Inferior parietal cortex (tissue), 1 donor: ENCODE data around the gene CACNB2.
"Not testable (repeated sequence)": the region's sequence is repeated elsewhere in the genome, so short reads cannot be mapped to it uniquely, and the experiment has no call there.

Experiments
- DNase-seq: peaks from one replicate; pipeline ENCODE4 v3.0.0-alpha.2; 2016; ENCODE audit errors: extremely low spot score

Gene CACNB2

DNA sequence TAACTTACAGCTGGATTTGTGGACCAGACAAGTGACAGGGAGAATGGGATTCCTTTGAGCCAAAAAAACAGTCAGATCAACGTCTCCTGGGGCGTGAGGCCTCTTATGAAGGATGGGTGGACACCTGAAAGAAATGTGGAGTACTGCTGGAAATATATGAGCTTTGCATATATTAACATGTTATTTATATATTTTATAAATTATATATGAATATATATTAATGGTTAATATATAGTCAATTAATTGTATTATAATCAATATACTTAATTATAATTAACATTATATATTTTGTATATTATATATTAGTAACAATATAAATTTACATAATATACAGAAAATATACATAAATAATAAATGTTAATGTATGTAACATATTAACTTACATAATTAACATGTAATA lies 57.5 kb downstream of the CACNB2 start:
- DNase-seq = no peak

- DNase-seq = no peak
Observed at GRCh38 chr10:18201877-18202276, 61.7 kb downstream of the CACNB2 start.

- peak; percentile 39 for DNase-seq
Observed at GRCh38 chr10:18202680-18203460, 62.6 kb downstream of the CACNB2 start.

- DNase-seq = no peak
Observed at GRCh38 chr10:18203471-18203870, 63.2 kb downstream of the CACNB2 start.

GRCh38 chr10:18204039-18204835 lies 64.0 kb downstream of the CACNB2 start:
- no peak for DNase-seq

DNA sequence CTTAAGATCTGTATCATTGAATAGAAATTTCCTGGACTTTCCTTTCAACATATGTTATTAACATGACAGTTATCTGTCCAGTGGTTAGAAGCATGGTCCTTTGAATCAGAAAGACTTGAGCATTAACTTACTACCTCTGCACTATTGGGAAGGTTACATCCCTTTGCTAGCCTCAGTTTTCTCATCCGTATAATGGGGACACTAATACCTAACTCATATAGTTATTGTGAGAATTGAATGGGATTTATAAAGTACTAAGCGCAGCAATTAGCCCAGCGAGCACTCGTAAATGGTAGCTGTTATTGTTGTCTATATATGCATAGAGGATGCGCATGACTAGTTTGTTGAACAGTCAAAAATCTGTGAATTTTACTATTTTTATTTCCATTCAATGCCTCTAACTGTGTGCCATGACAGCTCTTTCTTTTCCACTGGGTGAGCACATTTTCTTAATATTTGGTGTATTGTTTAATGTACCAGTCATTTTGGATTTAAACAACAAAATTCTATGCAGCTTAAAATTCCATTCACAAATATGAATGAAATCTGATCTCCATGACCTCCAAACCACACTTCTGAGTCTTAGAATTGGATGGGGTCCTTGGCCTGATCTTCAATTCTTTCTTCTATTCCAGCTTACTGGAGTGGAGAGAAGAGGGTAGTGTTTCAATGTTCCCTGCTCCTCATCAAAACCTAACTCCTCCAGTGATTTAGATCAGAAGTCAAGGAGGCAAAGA lies 65.0 kb downstream of the CACNB2 start:
- DNase-seq = no peak

DNA sequence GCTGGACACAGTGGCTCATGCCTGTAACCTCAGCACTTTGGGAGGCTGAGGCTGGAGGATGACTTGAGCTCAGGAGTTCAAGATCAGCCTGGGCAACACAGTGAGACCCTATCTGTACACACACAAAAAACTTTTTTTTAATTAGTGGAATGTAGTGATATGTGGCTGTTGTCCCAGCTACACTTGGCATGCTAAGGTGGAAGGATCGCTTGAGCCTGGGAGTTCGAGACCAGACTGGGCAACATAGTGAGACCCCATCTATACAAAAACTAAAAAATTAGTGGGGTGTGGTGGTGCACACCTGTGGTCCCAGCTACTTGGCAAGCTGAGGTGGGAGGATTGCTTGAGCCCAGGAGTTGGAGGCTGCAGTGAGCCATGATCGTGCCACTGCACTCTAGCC lies 68.0 kb downstream of the CACNB2 start:
- not testable (repeated sequence) for DNase-seq

- no peak for DNase-seq
Observed at GRCh38 chr10:18209241-18209640, 69.0 kb downstream of the CACNB2 start.

- DNase-seq = no peak
Observed at GRCh38 chr10:18210711-18211110, 70.5 kb downstream of the CACNB2 start.

- DNase-seq = no peak
Observed at GRCh38 chr10:18211862-18212261, 71.6 kb downstream of the CACNB2 start.

DNA sequence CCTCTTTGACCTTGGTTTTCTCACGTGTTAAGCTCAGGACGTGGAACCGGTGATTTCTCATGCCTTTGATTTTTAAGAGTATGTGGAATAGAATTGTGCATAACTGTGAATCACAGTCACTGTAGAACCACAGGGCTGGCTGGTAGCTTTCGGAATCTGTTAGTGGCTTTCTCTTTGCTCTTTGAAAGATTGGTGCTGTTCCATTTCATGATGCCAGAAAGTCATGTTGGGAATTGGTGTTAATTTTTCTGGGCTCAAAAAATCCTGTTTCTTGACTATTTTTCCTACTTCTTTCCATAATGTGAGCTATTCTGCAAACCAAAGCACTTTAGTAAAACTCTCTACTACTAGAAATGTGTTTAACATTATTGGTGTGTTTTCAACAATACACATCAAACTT lies 73.0 kb downstream of the CACNB2 start:
- DNase-seq = no peak

DNA sequence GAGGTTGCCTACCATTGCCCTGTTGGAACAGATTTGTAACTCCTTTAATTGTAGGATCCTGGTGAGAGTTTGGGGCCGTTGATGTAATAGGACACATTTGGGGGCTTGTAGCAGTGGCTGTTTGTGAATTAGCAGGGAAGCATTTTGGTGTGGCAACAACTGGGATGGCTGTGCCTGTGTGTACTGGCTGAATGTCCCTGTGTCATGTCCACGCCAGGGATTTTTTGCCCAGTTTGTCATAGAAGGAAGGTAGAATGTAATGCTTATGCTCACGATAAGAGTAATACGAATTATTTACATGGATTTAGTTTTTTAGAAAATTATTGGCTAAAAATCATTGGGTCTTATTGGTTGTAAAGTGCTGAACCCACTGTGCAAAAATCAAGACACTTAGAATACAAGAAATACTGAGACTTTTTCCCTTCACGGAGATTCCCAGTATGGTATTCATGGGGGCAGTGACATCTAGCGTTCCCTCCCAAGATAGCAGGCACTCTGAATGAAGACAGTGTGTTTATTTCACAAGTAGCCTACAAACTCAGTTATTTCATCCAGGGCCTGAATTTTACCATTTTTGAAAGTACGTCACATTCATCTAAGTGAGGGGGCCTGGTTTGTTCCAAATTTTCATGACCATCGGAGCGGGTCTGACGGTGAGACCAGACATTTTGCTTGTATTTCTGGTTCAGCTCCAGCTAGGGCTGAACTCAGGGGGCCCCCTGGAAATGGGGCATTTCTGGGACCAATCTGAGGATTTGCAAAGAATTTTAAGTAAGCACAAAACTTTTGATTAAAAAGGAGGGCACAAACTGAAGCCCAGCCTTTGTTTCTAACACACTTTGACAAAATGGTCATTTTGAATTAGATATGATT lies 74.7 kb downstream of the CACNB2 start:
- DNase-seq = peak; percentile 78

- DNase-seq = peak; percentile 56
Observed at GRCh38 chr10:18216482-18216881, 76.3 kb downstream of the CACNB2 start.

DNA sequence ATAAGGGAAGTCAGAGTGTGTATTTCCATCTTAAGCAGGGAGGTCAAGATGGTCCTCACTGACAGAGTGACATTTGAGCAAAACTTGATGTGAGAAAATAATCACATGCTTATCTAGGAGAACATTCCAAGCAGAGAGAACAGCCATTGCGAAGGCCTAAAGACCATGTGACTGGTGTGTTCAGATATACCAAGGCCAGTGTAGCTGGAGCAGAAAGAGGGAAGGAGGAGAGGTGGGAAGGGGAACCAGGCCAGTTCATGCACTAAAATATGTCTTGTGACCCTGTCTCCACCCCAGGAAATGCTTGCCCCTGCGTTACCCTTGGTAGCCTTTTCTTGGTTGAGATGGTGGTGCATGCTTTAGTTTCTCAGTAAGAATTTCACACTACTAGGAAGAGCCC lies 77.4 kb downstream of the CACNB2 start:
- no peak for DNase-seq

DNA sequence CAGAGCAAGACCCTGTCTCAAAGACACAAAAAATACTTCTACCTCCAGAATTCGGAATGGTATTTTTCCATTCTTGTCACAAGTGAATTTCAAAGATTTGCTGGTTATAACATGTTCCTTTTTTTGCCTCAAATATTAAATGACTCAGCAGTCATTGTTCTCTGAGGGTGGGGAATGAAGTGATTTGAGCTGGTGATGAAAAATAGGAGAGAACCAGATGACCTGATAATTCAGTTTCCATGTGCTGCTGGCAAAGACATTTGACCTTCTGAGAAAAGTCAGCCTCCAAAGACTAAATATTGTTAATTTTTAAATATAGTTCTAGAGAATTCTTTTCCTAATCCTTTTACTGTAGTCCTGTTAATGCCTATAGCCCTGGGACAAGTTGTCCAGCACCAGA lies 78.9 kb downstream of the CACNB2 start:
- no peak for DNase-seq

- DNase-seq = no peak
Observed at GRCh38 chr10:18221123-18221522, 80.9 kb downstream of the CACNB2 start.

GRCh38 chr10:18221882-18222281 lies 81.7 kb downstream of the CACNB2 start:
- no peak for DNase-seq

DNA sequence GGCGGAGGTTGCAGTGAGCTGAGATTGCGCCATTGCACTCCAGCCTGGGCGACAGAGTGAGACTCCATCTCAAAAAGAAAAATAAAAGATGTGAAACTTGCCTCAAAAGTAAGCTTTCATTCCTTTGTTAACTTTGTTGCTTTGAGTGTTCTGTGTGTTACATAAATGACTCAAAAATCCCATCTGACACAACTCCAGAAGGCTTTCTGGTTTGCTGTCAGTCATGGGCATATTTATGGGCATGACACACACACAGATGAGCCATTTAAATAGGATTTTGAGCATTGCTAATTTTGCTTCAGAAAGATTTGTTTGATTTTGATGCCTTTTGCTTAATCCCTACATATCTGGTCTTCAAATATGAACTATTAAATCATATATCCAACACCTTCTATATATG lies 82.6 kb downstream of the CACNB2 start:
- DNase-seq = no peak

GRCh38 chr10:18223898-18224297 lies 83.7 kb downstream of the CACNB2 start:
- no peak for DNase-seq

- DNase-seq = no peak
Observed at GRCh38 chr10:18224626-18225445, 84.6 kb downstream of the CACNB2 start.

DNA sequence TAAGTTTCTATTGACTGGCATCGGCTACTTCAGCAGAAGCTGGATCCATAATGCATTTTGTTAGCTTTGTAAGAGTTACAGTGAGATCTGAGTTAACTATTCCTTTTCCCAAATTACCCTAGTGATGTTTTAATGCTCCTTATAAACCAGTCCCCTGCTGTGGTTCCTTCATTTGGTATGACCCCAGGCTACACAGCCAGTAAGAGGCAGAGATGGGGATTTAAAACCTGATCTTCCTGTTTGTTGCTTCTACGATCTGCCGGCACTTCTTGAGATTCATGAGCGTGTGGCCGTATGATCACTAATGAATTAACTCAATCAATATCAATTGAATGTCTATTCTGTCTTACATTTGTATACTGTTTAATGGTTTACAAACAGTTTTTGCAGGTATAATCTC lies 86.1 kb downstream of the CACNB2 start:
- DNase-seq = no peak
